ENCODE measurements around the gene FRMD4A.
"Not testable (repeated sequence)": the region's sequence is repeated elsewhere in the genome, so short reads cannot be mapped to it uniquely, and the experiment has no call there.

FRMD4A gene

GRCh38 chr10:14208231-14208630 lies 122.5 kb downstream of the FRMD4A start:
- no peak overlapping the region for H3K4me3 ChIP-seq (ENCODE audit: low read length)
- H3K27me3 ChIP-seq (ENCODE audit: control insufficient read depth, low read length) = peaks cover 5% of the 10 kb centered on the region; the same call in 1 of the 2 replicates
- no peaks in the 10 kb centered on the region for H4K20me1 ChIP-seq (ENCODE audit: control insufficient read depth, insufficient read depth, low read depth, low read length)
- H3K4me2 ChIP-seq (ENCODE audit: low read length) = no peak overlapping the region
- no peaks in the 10 kb centered on the region for H3K36me3 ChIP-seq (ENCODE audit: control insufficient read depth, low read length)
- H3F3A ChIP-seq (ENCODE audit: control insufficient read depth, insufficient read depth) = no peaks in the 10 kb centered on the region
- no peak overlapping the region for H3K27ac ChIP-seq (ENCODE audit: low read depth, low read length)
- H3K79me2 ChIP-seq (ENCODE audit: control insufficient read depth, low read length) = no peaks in the 10 kb centered on the region
- no peak for TF ChIP-seq EZH2phosphoT487 (IDR thresholded peaks at IDR 0.05; ENCODE audit: borderline replicate concordance, low read length)
- TF ChIP-seq CTCF (IDR thresholded peaks at IDR 0.05; ENCODE audit: low read depth, low read length, poor library complexity, severe bottlenecking) = no peak
- H3K9me2 ChIP-seq (replicated peaks; ENCODE audit: control insufficient read depth, low read length) = no peaks in the 10 kb centered on the region
- H3K4me1 ChIP-seq (ENCODE audit: control insufficient read depth, low read length) = no peaks in the 10 kb centered on the region
- no peaks in the 10 kb centered on the region for H3K9me3 ChIP-seq (ENCODE audit: control insufficient read depth, insufficient read depth, low read length)

DNA sequence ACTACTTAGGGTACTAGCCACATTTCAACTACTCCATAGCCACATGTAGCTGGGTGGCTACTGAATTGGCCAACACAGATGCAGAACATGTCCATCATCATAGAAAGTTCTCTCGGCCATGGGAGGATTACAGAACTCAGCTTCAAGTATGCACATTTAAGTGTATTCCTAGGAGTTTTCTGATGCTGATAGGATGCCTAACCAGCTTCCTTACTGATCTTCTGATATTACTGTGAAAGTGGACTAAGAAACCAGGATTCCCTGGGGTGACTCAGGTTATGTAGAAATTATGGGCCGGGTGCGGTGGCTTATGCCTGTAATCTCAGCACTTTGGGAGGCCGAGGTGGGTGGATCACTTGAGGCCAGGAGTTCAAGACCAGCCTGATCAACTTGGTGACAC lies 125.5 kb downstream of the FRMD4A start:
- no peak for TF ChIP-seq CTCF (IDR thresholded peaks at IDR 0.05; ENCODE audit: low read depth, low read length, poor library complexity, severe bottlenecking)
- TF ChIP-seq EZH2phosphoT487 (IDR thresholded peaks at IDR 0.05; ENCODE audit: borderline replicate concordance, low read length) = no peak
- H3K4me3 ChIP-seq (ENCODE audit: low read length) = no peak overlapping the region
- no peaks in the 10 kb centered on the region for H3K4me1 ChIP-seq (ENCODE audit: control insufficient read depth, low read length)
- H3K27ac ChIP-seq (ENCODE audit: low read depth, low read length) = no peak overlapping the region
- no peaks in the 10 kb centered on the region for H3K9me3 ChIP-seq (ENCODE audit: control insufficient read depth, insufficient read depth, low read length)
- no peaks in the 10 kb centered on the region for H3F3A ChIP-seq (ENCODE audit: control insufficient read depth, insufficient read depth)
- H3K79me2 ChIP-seq (ENCODE audit: control insufficient read depth, low read length) = no peaks in the 10 kb centered on the region
- no peaks in the 10 kb centered on the region for H3K27me3 ChIP-seq (ENCODE audit: control insufficient read depth, low read length)
- no peak overlapping the region for H3K4me2 ChIP-seq (ENCODE audit: low read length)
- H4K20me1 ChIP-seq (ENCODE audit: control insufficient read depth, insufficient read depth, low read depth, low read length) = no peaks in the 10 kb centered on the region
- H3K36me3 ChIP-seq (ENCODE audit: control insufficient read depth, low read length) = no peaks in the 10 kb centered on the region
- no peaks in the 10 kb centered on the region for H3K9me2 ChIP-seq (replicated peaks; ENCODE audit: control insufficient read depth, low read length)

DNA sequence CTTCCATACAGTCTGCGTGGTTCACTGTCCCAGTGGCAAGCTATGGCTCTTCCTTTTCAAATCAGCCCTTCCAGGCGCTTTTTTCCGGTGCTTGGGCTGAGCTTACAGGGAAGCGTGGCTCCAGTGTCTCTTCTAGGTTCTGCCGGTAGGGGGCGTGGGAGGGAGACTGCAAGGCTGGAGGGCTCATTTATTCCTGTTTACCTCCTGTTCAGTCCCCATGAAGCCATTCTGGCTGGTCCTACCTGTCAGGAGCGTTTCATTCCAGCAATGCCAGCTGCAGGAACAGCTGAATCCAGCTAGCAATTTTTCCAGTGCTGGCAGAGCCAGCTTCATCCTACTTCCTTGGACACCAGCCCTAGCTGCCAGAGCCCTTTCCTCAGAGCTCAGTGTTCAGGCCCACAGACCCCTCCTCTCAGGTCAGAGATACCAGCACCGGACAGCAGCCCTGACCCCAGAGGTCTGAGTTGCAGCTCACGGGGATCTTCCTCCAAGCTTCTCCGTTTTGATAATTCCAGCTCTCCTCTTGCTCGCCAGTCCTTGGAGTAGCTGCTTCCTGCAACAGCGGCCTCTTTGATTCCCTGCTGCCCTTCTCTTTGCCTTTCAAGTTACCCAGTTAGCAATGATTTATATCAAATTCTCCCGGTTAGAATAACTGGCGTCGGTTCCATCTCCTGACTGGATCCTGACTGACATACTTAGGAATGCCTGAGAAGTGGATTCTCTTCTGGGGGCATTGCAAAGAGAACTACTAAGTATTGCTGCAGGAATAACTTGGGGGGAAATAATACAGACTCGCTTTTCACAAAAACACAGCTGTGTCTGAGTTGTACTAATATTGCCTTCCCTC lies 129.8 kb downstream of the FRMD4A start:
- Histone ChIP-seq H3K27ac (ENCODE audit: low read depth, low read length) (no peak overlapping the region), H3K9me3 (ENCODE audit: control insufficient read depth, insufficient read depth, low read length) (no peaks in the 10 kb centered on the region), H3K36me3 (ENCODE audit: control insufficient read depth, low read length) (no peaks in the 10 kb centered on the region), H3K4me1 (ENCODE audit: control insufficient read depth, low read length) (no peaks in the 10 kb centered on the region), H3K79me2 (ENCODE audit: control insufficient read depth, low read length) (no peaks in the 10 kb centered on the region), H3K27me3 (ENCODE audit: control insufficient read depth, low read length) (peaks cover 7% of the 10 kb centered on the region), H3F3A (ENCODE audit: control insufficient read depth, insufficient read depth) (no peaks in the 10 kb centered on the region), H3K9me2 (replicated peaks; ENCODE audit: control insufficient read depth, low read length) (no peaks in the 10 kb centered on the region), H3K4me3 (ENCODE audit: low read length) (no peak overlapping the region), H4K20me1 (ENCODE audit: control insufficient read depth, insufficient read depth, low read depth, low read length) (no peaks in the 10 kb centered on the region), H3K4me2 (ENCODE audit: low read length) (no peak overlapping the region)
- no peak for TF ChIP-seq EZH2phosphoT487 (IDR thresholded peaks at IDR 0.05; ENCODE audit: borderline replicate concordance, low read length)
- peak; percentile 34 for TF ChIP-seq CTCF (IDR thresholded peaks at IDR 0.05; ENCODE audit: low read depth, low read length, poor library complexity, severe bottlenecking)

- H3K79me2 ChIP-seq (ENCODE audit: control insufficient read depth, low read length); H3K4me1 ChIP-seq (ENCODE audit: control insufficient read depth, low read length); H3K4me2 ChIP-seq (ENCODE audit: low read length); H3K4me3 ChIP-seq (ENCODE audit: low read length); H4K20me1 ChIP-seq (ENCODE audit: control insufficient read depth, insufficient read depth, low read depth, low read length); H3F3A ChIP-seq (ENCODE audit: control insufficient read depth, insufficient read depth); H3K9me3 ChIP-seq (ENCODE audit: control insufficient read depth, insufficient read depth, low read length); H3K27ac ChIP-seq (ENCODE audit: low read depth, low read length); H3K36me3 ChIP-seq (ENCODE audit: control insufficient read depth, low read length); H3K9me2 ChIP-seq (replicated peaks; ENCODE audit: control insufficient read depth, low read length): not testable (repeated sequence)
- H3K27me3 ChIP-seq (ENCODE audit: control insufficient read depth, low read length) = peaks cover 17% of the 10 kb centered on the region
Observed at GRCh38 chr10:14199098-14199497, 131.6 kb downstream of the FRMD4A start.
